Endothelial cell of umbilical vein (primary cell): ENCODE data around the gene SLC35E4.

Source experiments
- EZH2 ChIP-seq: IDR thresholded peaks from 2 replicates; pipeline ENCODE4 v1.6.1; 2012; ENCODE audit warnings: borderline replicate concordance, low read depth, mild to moderate bottlenecking, moderate library complexity, low read length, inconsistent platforms; ENCODE audit not compliant: severe bottlenecking
- POLR2A ChIP-seq: IDR thresholded peaks from 2 replicates; pipeline ENCODE4 v1.6.1; 2012; ENCODE audit warnings: low read depth, mild to moderate bottlenecking, control low read depth, low read length
- POLR2AphosphoS5 ChIP-seq: IDR thresholded peaks from 2 replicates; pipeline ENCODE4 v1.6.1; 2012; ENCODE audit warnings: low read depth, mild to moderate bottlenecking, control low read depth, low read length, moderate library complexity; ENCODE audit not compliant: insufficient read depth
- TF ChIP-seq, protein P1 (sequence below), 2 donors: IDR thresholded peaks; 1 replicate in 1 of 2; 2 replicates in 1 of 2; pipeline ENCODE4 v1.5.1; 2011; ENCODE audit warnings: low read length in 2 of 2, mild to moderate bottlenecking in 2 of 2, moderate library complexity in 2 of 2, control low read depth in 1 of 2, inconsistent platforms in 1 of 2, low read depth in 1 of 2; ENCODE audit not compliant: insufficient read depth in 1 of 2; ENCODE audit errors: extremely low read depth in 1 of 2
- TF ChIP-seq, protein P2 (sequence below): IDR thresholded peaks from 2 replicates; pipeline ENCODE4 v1.6.1; 2011; ENCODE audit not compliant: insufficient read depth, insufficient read length

DNA sequence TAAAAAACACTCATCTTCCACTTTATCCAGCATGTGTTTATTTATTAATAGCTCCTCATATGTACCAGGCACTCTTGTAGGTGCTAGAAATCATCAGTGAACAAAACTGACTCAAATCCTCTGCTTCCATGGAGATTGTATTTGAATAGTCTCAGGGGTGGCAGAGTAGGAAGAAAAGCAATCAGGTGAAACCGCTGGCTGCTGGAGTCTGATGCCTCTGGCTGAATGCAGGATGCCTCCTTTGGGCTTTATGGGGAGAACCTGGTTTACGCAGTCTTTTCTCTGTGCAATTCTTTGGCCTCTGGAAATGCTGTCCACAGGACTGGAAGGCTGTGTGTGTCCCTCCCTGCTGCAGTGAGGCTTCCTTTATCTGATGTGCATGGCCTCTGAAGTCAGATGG lies 46.2 kb downstream of the SLC35E4 start:
- TF ChIP-seq EZH2, result no peak
- TF ChIP-seq POLR2AphosphoS5, result no peak
- TF ChIP-seq, protein P1, sequence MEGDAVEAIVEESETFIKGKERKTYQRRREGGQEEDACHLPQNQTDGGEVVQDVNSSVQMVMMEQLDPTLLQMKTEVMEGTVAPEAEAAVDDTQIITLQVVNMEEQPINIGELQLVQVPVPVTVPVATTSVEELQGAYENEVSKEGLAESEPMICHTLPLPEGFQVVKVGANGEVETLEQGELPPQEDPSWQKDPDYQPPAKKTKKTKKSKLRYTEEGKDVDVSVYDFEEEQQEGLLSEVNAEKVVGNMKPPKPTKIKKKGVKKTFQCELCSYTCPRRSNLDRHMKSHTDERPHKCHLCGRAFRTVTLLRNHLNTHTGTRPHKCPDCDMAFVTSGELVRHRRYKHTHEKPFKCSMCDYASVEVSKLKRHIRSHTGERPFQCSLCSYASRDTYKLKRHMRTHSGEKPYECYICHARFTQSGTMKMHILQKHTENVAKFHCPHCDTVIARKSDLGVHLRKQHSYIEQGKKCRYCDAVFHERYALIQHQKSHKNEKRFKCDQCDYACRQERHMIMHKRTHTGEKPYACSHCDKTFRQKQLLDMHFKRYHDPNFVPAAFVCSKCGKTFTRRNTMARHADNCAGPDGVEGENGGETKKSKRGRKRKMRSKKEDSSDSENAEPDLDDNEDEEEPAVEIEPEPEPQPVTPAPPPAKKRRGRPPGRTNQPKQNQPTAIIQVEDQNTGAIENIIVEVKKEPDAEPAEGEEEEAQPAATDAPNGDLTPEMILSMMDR (IDR thresholded peaks at IDR 0.05; ENCODE audit: extremely low read depth in 1 of 2, insufficient read depth in 1 of 2, low read depth in 1 of 2, low read length in 2 of 2), result no peak
- TF ChIP-seq, protein P2, sequence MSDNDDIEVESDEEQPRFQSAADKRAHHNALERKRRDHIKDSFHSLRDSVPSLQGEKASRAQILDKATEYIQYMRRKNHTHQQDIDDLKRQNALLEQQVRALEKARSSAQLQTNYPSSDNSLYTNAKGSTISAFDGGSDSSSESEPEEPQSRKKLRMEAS, result no peak
- TF ChIP-seq POLR2A, result no peak
